K562 (cell line): ENCODE results near the gene MINK1. TPM values are rescaled to one million over a fixed set of nuclear protein-coding genes. Genes with fewer than 3 reads are reported as not detected.

Source experiments
- ATF1 ChIP-seq, 2 experiments: fragments of 450-650 bp in 1 of 2; IDR thresholded peaks; 2 replicates each; pipeline ENCODE4 v1.6.1; 2016; ENCODE audit warnings: missing compliant biosample characterization in 1 of 2, missing genetic modification characterization in 1 of 2
- DDX20 ChIP-seq: fragments of 450-650 bp; IDR thresholded peaks from 2 replicates; pipeline ENCODE4 v1.6.1; 2016; ENCODE audit warnings: missing genetic modification characterization, low read depth, mild to moderate bottlenecking, missing compliant biosample characterization, moderate library complexity
- EWSR1 ChIP-seq: fragments of 450-650 bp; IDR thresholded peaks from 2 replicates; pipeline ENCODE4 v1.6.1; 2018; ENCODE audit warnings: borderline replicate concordance, mild to moderate bottlenecking, low read depth, moderate library complexity; ENCODE audit not compliant: partially characterized antibody
- ZNF324 ChIP-seq: fragments of 250-450 bp; sonication (Bioruptor Pico); IDR thresholded peaks from 2 replicates; pipeline ENCODE4 v1.4.0; 2020; ENCODE audit warnings: mild to moderate bottlenecking
- polyA plus RNA-seq, 8 experiments: library from polyadenylated mRNA; depleted of rRNA in 4 of 8; stranded (reverse) in 5 of 8; unstranded in 3 of 8; fragments of >200 nt; fragmentation: Nextera tagmentation in 2 of 8; fragmentation: Illumina TruSeq in 1 of 8; extraction: Ambion mirVana in 2 of 8; extraction: Trizol in 1 of 8; gene quantifications; 2 replicates each; pipeline versions ENCODE4 v1.2.1 to v1.2.3, GENCODE V29; 2011 to 2014; ENCODE audit warnings: inconsistent platforms in 1 of 8, missing spikeins in 1 of 8
- total RNA-seq, 7 experiments: library from RNA; depleted of rRNA in 6 of 7; stranded (reverse); fragments of >200 nt in 6 of 7; fragmentation: Illumina TruSeq in 2 of 7; extraction: Trizol in 2 of 7; gene quantifications; 2 replicates each; pipeline versions ENCODE4 v1.2.1 to v1.2.3, GENCODE V29; 2011 to 2021; ENCODE audit warnings: low replicate concordance in 1 of 7
- TF ChIP-seq, protein P1 (sequence below), 2 experiments: fragments of 450-650 bp in 1 of 2; sonication (generic) in 1 of 2; formaldehyde crosslinking in 1 of 2; IDR thresholded peaks; 2 replicates each; pipeline versions ENCODE4 v1.7.1 to v1.9.0; 2016 to 2022; ENCODE audit warnings: inconsistent platforms in 1 of 2, mild to moderate bottlenecking in 1 of 2, missing genetic modification reagents in 1 of 2
- TF ChIP-seq, protein P2 (sequence below), 2 experiments: fragments of 200-800 bp in 1 of 2; sonication (Bioruptor generic) in 1 of 2; sonication (generic) in 1 of 2; formaldehyde crosslinking in 1 of 2; IDR thresholded peaks in 1 of 2; conservative IDR thresholded peaks in 1 of 2; 2 replicates each; pipeline versions ENCODE4 v1.5.0 to v1.6.1; 2016 to 2020; ENCODE audit warnings: missing compliant biosample characterization in 1 of 2, missing genetic modification characterization in 1 of 2, missing genetic modification reagents in 1 of 2
- TF ChIP-seq, protein P3 (sequence below), 2 experiments: fragments of 450-650 bp in 1 of 2; IDR thresholded peaks; 2 replicates each; pipeline ENCODE4 v1.6.1; 2011 to 2017; ENCODE audit warnings: low read depth in 2 of 2, antibody characterized with exemption in 1 of 2, borderline replicate concordance in 1 of 2, low read length in 1 of 2, mild to moderate bottlenecking in 1 of 2, mixed read lengths in 1 of 2; ENCODE audit not compliant: control insufficient read depth in 1 of 2

The MINK1 gene
- total and polyA plus RNA-seq, 9 of the 15 experiments (the other 6 are each of a cell fraction or from before 2014, with no cell fraction given), result 0.11 to 54.2 (median 14.9) TPM

DNA sequence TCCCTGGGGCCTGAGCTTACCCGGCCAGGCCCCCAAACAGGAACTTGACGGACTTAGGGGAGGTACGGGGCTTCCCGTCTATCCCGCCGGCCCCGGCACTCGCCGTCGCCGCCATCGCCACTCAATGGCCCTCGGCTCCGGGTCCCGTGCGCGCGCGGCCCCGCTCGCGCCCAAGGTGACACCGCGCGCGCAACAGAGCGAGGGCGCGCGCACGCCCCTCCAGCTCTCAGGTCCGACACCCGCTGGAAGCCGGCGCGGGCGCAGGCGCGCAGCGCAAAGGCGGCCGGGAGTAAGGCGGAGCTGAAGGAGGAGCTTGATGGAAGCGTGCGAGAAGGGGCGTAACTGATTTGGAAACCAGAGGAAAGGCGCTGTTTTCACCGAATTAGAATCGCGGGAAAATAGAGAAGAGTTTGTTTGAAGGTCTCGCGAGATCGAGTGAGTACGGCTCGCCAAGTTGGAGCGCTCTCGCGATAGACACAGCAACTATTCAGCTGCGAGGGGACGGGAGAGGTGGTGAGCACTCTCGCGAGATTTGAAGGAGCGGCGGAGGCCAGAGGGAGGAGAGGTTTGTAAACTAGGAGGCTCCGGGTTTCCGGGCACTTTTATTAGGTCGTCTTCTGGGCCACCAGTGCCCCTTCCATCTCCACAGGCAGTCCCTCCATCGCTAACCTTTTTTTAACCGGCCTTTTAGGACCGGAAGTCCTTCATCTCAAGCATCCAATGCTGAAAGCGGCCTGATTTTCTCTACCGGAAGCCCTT lies 106.8 kb downstream of the MINK1 start, which contains the start of the genes RNF167 and SLC25A11 (continued):
- TF ChIP-seq, protein P1, sequence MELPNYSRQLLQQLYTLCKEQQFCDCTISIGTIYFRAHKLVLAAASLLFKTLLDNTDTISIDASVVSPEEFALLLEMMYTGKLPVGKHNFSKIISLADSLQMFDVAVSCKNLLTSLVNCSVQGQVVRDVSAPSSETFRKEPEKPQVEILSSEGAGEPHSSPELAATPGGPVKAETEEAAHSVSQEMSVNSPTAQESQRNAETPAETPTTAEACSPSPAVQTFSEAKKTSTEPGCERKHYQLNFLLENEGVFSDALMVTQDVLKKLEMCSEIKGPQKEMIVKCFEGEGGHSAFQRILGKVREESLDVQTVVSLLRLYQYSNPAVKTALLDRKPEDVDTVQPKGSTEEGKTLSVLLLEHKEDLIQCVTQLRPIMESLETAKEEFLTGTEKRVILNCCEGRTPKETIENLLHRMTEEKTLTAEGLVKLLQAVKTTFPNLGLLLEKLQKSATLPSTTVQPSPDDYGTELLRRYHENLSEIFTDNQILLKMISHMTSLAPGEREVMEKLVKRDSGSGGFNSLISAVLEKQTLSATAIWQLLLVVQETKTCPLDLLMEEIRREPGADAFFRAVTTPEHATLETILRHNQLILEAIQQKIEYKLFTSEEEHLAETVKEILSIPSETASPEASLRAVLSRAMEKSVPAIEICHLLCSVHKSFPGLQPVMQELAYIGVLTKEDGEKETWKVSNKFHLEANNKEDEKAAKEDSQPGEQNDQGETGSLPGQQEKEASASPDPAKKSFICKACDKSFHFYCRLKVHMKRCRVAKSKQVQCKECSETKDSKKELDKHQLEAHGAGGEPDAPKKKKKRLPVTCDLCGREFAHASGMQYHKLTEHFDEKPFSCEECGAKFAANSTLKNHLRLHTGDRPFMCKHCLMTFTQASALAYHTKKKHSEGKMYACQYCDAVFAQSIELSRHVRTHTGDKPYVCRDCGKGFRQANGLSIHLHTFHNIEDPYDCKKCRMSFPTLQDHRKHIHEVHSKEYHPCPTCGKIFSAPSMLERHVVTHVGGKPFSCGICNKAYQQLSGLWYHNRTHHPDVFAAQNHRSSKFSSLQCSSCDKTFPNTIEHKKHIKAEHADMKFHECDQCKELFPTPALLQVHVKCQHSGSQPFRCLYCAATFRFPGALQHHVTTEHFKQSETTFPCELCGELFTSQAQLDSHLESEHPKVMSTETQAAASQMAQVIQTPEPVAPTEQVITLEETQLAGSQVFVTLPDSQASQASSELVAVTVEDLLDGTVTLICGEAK (IDR thresholded peaks at IDR 0.05), result peak; percentile 93
- TF ChIP-seq, protein P1 (CRISPR knock-in tag; IDR thresholded peaks at IDR 0.05), result no peak
- no peak for TF ChIP-seq EWSR1
- TF ChIP-seq, protein P2, sequence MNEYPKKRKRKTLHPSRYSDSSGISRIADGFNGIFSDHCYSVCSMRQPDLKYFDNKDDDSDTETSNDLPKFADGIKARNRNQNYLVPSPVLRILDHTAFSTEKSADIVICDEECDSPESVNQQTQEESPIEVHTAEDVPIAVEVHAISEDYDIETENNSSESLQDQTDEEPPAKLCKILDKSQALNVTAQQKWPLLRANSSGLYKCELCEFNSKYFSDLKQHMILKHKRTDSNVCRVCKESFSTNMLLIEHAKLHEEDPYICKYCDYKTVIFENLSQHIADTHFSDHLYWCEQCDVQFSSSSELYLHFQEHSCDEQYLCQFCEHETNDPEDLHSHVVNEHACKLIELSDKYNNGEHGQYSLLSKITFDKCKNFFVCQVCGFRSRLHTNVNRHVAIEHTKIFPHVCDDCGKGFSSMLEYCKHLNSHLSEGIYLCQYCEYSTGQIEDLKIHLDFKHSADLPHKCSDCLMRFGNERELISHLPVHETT (CRISPR knock-in tag; conservative IDR thresholded peaks at IDR 0.05 in 1 of 2, IDR thresholded peaks at IDR 0.05 in 1 of 2), result peak in 1 of 2 experiments; percentile 87; a peak in 2 of 4 replicates
- TF ChIP-seq, protein P3, sequence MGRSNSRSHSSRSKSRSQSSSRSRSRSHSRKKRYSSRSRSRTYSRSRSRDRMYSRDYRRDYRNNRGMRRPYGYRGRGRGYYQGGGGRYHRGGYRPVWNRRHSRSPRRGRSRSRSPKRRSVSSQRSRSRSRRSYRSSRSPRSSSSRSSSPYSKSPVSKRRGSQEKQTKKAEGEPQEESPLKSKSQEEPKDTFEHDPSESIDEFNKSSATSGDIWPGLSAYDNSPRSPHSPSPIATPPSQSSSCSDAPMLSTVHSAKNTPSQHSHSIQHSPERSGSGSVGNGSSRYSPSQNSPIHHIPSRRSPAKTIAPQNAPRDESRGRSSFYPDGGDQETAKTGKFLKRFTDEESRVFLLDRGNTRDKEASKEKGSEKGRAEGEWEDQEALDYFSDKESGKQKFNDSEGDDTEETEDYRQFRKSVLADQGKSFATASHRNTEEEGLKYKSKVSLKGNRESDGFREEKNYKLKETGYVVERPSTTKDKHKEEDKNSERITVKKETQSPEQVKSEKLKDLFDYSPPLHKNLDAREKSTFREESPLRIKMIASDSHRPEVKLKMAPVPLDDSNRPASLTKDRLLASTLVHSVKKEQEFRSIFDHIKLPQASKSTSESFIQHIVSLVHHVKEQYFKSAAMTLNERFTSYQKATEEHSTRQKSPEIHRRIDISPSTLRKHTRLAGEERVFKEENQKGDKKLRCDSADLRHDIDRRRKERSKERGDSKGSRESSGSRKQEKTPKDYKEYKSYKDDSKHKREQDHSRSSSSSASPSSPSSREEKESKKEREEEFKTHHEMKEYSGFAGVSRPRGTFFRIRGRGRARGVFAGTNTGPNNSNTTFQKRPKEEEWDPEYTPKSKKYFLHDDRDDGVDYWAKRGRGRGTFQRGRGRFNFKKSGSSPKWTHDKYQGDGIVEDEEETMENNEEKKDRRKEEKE (IDR thresholded peaks at IDR 0.05; ENCODE audit: borderline replicate concordance in 1 of 2, control insufficient read depth in 1 of 2, low read depth in 2 of 2, low read length in 1 of 2), result no peak
- TF ChIP-seq ZNF324 (CRISPR knock-in tag), result no peak
- no peak for TF ChIP-seq ATF1 (CRISPR knock-in tag; IDR thresholded peaks at IDR 0.05)
- TF ChIP-seq ATF1 (tag; IDR thresholded peaks at IDR 0.05), result peak; percentile 32; the same call in 1 of the 2 replicates
- TF ChIP-seq DDX20, result no peak
